T-helper 2 cell treated with Interferon-gamma antibody and Interleukin-4, amounts not matched to agents 5 μg/mL and 100 μg/mL, for 36 hours (primary cell): ENCODE measurements around the gene NSD2.

Experiments
- DNase-seq: peaks from one replicate; pipeline ENCODE4 v3.0.0; 2021; ENCODE audit warnings: low spot score
- H3K27ac Mint-ChIP-seq: one replicate; pipeline ENCODE4 v1.8.0; 2021; ENCODE audit warnings: mild to moderate bottlenecking, mixed read lengths
- H3K27me3 Mint-ChIP-seq: one replicate; pipeline ENCODE4 v1.8.0; 2021; ENCODE audit warnings: low read depth, mixed read lengths
- H3K36me3 Mint-ChIP-seq: one replicate; pipeline ENCODE4 v1.8.0; 2021; ENCODE audit warnings: low read depth, mixed read lengths
- H3K4me1 Mint-ChIP-seq: one replicate; pipeline ENCODE4 v1.8.0; 2021; ENCODE audit warnings: low read depth, mixed read lengths
- H3K4me3 Mint-ChIP-seq: one replicate; pipeline ENCODE4 v1.8.0; 2022; ENCODE audit warnings: mild to moderate bottlenecking, moderate library complexity, mixed read lengths
- H3K9me3 Mint-ChIP-seq: one replicate; pipeline ENCODE4 v1.8.0; 2021; ENCODE audit warnings: mixed read lengths

NSD2 gene

DNA sequence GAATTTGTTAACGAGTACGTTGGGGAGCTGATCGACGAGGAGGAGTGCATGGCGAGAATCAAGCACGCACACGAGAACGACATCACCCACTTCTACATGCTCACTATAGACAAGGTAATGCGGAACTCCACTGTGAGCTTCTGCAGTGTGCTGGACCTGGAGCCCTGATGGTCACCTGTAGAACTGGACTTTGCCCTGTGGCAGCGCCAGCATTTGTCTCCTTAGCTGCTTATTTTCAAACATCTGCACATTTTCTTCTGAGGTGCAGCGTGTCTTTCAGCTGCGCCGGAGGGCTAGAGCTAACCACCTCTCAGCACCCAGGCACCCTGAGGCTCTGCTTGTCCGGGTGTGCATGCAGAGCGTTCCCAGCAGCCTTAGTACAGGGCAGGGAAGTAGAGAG is 89.8 kb downstream of the NSD2 start:
- DNase-seq, result no peak
- H3K36me3 Mint-ChIP-seq, result peaks cover 87% of the 10 kb centered on the region
- peaks cover 4% of the 10 kb centered on the region for H3K4me1 Mint-ChIP-seq
- H3K4me3 Mint-ChIP-seq, result no peak overlapping the region
- no peak overlapping the region for H3K27ac Mint-ChIP-seq
- no peaks in the 10 kb centered on the region for H3K27me3 Mint-ChIP-seq
- no peaks in the 10 kb centered on the region for H3K9me3 Mint-ChIP-seq

DNA sequence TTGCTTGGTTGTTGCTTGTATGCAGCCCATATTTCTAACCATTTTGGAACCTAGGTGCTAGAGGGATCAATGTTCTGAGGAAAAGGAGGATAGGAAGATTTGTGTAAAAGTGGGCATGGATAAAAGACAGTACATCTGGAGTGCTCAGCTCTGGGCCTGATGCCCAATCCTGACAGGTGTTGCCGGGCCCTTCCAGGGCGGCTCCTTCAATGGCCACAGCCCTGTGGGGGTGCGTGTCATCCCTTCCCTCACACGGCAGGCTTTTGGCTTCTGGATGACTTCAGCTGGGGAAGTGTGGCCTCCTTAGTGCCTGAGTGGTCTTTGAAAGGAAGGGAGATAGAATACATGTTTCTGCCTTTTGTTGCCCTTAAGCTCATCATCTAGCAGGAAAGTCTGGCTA is 90.4 kb downstream of the NSD2 start:
- Mint-ChIP-seq H3K4me3 (no peak overlapping the region), H3K36me3 (peaks cover 86% of the 10 kb centered on the region), H3K4me1 (peaks cover 4% of the 10 kb centered on the region), H3K27me3 (no peaks in the 10 kb centered on the region), H3K27ac (no peak overlapping the region), H3K9me3 (no peaks in the 10 kb centered on the region)
- DNase-seq, result no peak

DNA sequence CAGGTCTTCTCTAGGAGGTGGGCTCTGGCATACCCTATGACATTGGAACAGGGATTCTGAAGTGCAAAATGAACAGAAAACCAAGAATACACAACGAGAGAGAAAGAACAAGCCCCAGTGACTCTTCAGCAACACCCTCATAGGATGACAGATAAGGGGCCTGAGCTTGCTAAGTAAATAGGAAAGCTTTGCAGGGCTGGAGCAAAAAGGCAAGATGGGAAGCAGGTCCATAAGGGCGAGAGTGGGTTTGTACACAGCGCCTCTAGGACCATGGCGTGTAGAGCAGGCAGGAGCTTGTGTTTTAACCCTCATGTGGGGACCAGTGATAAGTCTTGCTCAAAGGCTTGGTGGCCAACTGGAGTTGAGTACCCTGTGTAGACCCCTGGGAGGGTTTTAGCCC is 91.8 kb downstream of the NSD2 start:
- peaks cover 4% of the 10 kb centered on the region for H3K4me1 Mint-ChIP-seq
- no peaks in the 10 kb centered on the region for H3K9me3 Mint-ChIP-seq
- H3K4me3 Mint-ChIP-seq, result no peak overlapping the region
- H3K36me3 Mint-ChIP-seq, result peaks cover 85% of the 10 kb centered on the region
- H3K27me3 Mint-ChIP-seq, result no peaks in the 10 kb centered on the region
- no peak for DNase-seq
- peak overlapping the region; percentile 66 for H3K27ac Mint-ChIP-seq

DNA sequence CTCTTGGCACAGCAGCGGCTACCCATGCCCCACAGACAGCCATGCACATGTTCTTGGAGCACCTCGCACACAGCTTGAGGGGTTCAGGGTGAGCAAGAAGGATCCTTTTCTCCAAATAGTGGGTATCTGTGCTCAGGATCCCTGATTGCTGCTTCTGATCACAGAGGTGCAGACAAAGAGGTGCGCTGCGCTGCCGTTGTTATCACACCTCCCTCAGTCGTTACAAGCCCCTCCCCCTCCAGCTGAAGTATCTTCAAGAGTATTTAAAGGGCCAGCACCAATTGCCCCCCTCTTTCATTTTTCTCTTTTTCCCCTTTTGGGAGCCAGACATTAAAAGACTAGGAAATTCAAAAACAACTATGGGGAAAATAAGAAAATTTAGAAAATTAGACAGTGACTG is 93.2 kb downstream of the NSD2 start:
- no peak overlapping the region for H3K27ac Mint-ChIP-seq
- H3K27me3 Mint-ChIP-seq, result no peaks in the 10 kb centered on the region
- no peak for DNase-seq
- H3K36me3 Mint-ChIP-seq, result peaks cover 82% of the 10 kb centered on the region
- peaks cover 4% of the 10 kb centered on the region for H3K4me1 Mint-ChIP-seq
- H3K9me3 Mint-ChIP-seq, result no peaks in the 10 kb centered on the region
- no peak overlapping the region for H3K4me3 Mint-ChIP-seq

DNA sequence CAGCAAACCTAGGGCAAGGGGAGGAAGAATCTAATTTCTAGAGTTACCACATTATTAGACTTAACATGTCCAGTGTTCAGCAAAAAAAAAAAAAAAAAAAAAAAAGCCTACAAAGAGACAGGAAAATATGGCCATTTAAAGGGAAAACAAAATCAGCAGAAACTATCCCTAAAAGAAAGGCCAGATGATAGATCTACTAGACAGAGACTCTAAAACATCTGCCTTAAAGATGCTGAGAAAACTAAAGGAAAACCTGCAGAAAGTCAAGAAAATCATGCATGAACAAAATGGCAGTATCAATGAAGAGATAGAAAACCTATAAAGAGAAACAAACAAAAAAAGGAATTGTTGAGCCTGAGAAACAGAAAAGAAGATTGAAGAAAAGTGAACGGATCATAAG is 93.8 kb downstream of the NSD2 start:
- Mint-ChIP-seq H3K36me3 (peaks cover 83% of the 10 kb centered on the region), H3K27me3 (no peaks in the 10 kb centered on the region), H3K4me3 (no peak overlapping the region), H3K4me1 (peaks cover 4% of the 10 kb centered on the region), H3K9me3 (no peaks in the 10 kb centered on the region), H3K27ac (peak overlapping the region; percentile 41)
- no peak for DNase-seq

DNA sequence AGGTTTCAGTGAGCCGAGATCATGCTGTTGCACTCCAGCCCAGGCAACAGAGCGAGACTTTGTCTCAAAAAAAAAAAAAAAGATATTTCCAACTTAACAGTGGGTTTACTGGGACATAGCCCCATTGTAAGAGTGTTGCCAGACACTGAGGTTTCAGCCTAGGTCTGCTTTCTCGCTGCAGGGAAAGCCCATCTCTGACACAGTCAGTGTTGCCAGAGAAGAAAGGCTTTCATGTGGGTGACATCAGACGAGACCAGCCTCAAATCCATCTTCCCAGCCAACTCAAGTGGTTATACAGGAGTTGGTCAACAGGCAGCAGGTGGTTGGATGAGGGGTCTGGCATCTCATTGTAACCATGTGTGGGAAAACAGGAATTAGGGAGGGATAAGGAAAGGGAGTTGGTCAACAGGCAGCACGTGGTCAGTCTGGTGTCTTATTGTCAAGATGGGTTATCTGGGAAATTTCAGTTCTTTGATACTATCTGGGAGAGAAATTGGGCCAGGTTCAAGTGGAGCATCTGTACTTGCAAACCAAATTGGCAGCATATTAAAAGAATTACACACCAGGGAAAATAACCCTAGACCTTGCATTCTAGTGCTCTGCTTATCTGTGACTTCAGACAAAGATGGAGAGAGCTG is 96.4 kb downstream of the NSD2 start:
- no peaks in the 10 kb centered on the region for H3K27me3 Mint-ChIP-seq
- H3K4me1 Mint-ChIP-seq, result peaks cover 4% of the 10 kb centered on the region
- H3K9me3 Mint-ChIP-seq, result no peaks in the 10 kb centered on the region
- H3K4me3 Mint-ChIP-seq, result no peak overlapping the region
- peaks cover 78% of the 10 kb centered on the region for H3K36me3 Mint-ChIP-seq
- no peak for DNase-seq
- H3K27ac Mint-ChIP-seq, result no peak overlapping the region

DNA sequence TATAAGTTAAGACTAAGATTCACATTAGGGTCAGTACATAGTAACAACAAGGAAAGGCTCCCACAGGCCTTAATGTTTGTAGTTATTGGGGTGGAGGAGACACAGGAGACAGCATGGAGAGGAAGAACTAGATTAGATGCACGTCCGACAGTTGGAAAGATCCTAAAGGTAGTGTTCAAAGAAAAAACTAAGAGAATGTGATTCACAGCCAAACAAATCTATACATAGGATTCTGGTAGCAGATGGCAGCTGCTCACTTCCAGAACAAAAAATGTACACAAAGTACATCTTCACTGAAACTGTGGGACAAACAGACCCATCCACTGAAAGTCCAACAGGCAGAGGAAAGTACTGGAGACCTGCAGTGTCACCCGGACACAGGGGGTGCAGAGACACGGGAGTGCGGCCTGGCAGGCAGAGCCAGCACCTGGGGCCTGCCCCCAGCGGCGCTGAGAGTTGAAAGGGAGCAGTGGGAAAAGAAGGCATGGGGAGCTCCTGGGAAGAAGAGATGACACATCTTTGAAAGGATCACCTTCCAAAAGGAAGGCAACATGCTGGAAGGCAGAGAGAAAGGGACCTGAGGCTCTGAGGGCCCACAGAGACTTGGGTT is 97.6 kb downstream of the NSD2 start:
- Mint-ChIP-seq H3K9me3 (no peaks in the 10 kb centered on the region), H3K4me1 (peaks cover 4% of the 10 kb centered on the region), H3K27ac (peak overlapping the region; percentile 38), H3K27me3 (no peaks in the 10 kb centered on the region), H3K4me3 (no peak overlapping the region), H3K36me3 (peaks cover 74% of the 10 kb centered on the region)
- no peak for DNase-seq

DNA sequence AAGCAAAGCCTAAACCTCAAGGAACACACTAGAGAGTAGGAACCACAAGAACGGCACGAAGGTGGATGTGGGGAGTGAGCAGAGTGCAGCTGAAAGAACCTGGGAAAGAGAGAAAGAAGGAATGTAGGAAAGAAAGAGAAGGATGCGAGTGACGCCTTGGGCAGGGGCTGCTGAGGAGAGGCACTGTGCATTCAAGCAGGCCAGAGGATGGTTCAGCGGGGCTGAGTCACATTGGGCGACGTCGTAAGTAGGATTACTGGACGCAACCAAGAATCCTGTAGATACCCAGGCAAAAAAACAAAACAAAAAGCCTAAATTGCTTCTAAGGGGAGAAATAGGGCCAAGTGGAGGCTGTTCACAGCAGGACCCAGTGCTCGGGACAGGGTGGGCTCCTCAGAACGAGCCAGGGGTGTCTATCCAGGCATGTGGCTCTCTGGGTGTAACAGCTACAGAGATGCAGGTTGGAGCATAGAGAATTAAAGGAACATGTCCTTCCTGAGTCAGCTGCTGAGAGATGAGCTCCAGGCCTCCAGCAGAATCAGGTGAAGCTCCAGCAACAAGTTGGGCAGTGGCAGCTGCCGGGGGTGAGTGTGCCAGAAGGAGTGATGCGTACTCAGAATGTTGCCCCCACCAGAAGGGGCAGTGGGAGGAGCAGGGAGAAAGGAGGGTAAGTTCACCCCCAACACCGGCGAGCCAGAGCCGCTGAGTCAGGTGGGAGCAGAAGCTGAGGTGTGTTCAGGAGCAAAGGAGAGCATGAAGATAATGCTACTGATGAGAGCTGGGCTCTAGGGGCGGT is 98.9 kb downstream of the NSD2 start:
- Mint-ChIP-seq H3K27me3 (no peaks in the 10 kb centered on the region), H3K4me1 (peaks cover 1% of the 10 kb centered on the region), H3K36me3 (peaks cover 74% of the 10 kb centered on the region), H3K27ac (no peak overlapping the region), H3K4me3 (no peak overlapping the region), H3K9me3 (no peaks in the 10 kb centered on the region)
- DNase-seq, result no peak

DNA sequence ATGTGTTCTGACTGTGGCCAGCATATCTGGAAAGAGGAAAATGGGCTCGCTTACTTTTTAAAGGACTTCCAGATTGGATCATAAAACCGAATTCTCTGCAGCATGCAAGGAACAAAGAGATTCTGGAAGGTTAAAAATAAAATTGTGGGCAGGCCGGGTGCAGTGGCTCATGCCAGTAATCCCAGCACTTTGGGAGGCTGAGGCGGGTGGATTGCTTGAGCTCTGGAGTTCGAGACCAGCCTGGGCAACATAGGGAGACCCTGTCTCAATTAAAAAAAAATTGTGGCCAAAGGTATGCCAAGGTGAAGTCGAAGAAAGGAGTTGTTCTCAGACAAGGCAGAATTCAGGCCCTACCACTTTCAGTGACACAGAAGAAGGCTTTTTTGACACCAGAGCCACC is 99.7 kb downstream of the NSD2 start:
- Mint-ChIP-seq H3K4me3 (no peak overlapping the region), H3K27ac (no peak overlapping the region), H3K36me3 (peaks cover 74% of the 10 kb centered on the region), H3K4me1 (no peaks in the 10 kb centered on the region), H3K9me3 (no peaks in the 10 kb centered on the region), H3K27me3 (no peaks in the 10 kb centered on the region)
- no peak for DNase-seq

DNA sequence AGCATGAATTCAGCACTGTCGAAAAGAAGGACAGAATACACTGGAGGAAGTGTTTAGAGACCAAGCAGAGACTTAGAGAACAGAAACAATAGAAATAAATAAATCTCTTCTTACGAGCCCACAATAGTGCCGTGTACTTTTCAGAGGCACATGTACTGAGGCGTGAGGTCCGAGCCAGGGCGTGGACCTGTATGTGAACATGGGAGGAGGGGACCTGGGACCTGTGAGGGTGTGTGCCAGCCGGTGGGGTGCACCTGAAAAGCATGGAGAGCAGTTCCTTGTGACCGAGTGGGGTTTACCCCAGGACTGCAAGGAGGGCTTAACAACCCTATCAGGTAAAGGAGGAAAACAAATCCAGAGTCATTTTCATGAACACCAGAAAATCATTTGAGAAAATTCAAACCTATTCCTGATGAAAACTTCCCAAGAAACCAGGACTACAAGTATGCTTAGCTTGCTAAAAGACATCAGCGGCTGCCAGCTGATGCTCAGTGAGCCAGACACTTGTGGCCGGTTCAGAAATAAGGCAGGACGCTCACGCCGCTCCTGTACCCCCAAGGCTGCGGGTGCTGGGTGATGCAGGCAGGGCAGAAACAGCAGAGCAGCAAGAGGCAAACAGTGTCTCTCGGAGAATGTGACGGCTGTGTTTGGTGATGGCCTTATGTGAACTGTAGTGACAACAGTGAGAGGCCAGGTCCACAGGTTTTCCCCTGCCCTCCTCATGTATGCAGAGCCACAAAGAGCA is 100.4 kb downstream of the NSD2 start:
- Mint-ChIP-seq H3K27me3 (no peaks in the 10 kb centered on the region), H3K4me3 (no peak overlapping the region), H3K36me3 (peaks cover 77% of the 10 kb centered on the region), H3K27ac (no peak overlapping the region), H3K9me3 (no peaks in the 10 kb centered on the region), H3K4me1 (no peaks in the 10 kb centered on the region)
- no peak for DNase-seq

DNA sequence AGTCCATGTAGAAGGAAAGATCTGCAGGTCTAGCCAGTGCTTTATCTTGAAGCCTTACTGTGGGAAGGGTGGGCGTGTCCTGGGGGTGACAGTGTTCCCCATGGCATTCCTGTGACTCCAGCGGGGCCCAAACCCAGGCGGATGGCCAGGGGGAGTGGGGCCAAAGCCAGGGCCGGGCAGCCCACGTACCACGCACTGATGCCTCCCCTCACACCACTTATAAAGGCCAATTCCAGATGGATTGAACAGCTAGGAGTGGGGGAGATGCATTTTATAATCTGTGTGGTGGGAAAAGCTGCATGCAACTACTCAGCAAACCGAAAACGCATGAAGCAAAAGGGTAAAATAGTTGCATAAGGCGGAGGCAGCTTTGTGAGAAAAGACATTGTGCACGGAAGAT is 101.2 kb downstream of the NSD2 start:
- Mint-ChIP-seq H3K36me3 (peaks cover 78% of the 10 kb centered on the region), H3K9me3 (no peaks in the 10 kb centered on the region), H3K27ac (no peak overlapping the region), H3K4me3 (no peak overlapping the region), H3K4me1 (no peaks in the 10 kb centered on the region), H3K27me3 (no peaks in the 10 kb centered on the region)
- no peak for DNase-seq

DNA sequence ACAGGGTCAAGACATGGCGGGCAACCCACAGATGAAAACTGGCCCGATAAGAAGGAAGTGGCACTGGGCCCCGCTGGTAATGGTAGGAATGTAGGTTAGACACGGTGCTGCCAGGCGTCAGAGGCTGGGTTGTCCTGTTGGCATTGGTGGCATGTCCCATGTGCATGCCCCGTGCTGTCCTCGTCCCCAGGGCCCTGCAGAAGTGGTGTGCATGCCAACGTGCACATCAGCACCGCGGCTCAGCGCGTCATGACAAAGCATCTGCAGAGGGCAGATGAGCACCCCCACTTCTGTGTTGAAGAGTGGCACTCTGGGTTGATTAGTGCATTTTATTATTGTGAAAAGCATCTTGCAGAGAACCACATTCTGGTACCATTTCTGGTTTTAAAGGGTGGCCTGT is 102.0 kb downstream of the NSD2 start:
- DNase-seq, result no peak
- Mint-ChIP-seq H3K9me3 (no peaks in the 10 kb centered on the region), H3K27ac (no peak overlapping the region), H3K4me3 (no peak overlapping the region), H3K36me3 (peaks cover 70% of the 10 kb centered on the region), H3K4me1 (no peaks in the 10 kb centered on the region), H3K27me3 (no peaks in the 10 kb centered on the region)

DNA sequence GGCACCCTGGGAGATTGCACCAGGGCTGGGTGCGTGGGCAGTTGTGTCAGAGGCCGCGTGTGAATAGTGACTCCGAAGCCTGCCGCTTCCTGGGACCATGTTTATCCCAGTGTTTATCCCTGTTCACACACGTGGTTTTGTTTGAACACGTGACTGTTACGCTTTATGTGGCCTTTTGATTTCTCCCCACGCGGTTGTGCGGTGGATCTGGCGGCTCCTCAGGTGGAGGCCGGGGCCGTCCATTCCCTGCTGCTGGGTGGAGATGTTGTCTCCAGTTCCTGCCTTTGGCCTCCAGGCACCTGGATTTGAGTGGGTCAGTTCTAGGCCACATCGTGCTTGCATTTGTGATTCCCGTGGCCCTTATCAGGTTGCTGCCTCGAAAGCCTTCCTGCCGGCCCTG is 102.5 kb downstream of the NSD2 start:
- H3K27ac Mint-ChIP-seq, result no peak overlapping the region
- DNase-seq, result no peak
- no peaks in the 10 kb centered on the region for H3K9me3 Mint-ChIP-seq
- no peak overlapping the region for H3K4me3 Mint-ChIP-seq
- peaks cover 66% of the 10 kb centered on the region for H3K36me3 Mint-ChIP-seq
- no peaks in the 10 kb centered on the region for H3K4me1 Mint-ChIP-seq
- H3K27me3 Mint-ChIP-seq, result no peaks in the 10 kb centered on the region

DNA sequence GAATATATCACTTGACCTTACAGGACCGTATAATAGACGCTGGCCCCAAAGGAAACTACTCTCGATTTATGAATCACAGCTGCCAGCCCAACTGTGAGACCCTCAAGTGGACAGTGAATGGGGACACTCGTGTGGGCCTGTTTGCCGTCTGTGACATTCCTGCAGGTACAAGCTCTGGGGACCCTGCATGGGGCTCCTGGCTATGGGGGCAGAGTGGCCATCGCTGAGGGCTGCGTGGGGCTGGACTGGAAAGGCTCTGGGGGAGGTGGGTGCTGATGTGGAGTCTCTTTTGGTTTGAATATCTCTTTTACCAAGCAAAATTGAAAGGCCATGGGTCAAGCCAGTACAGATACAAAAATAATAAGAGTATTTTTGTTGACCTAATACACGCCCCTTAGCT is 103.6 kb downstream of the NSD2 start:
- peaks cover 68% of the 10 kb centered on the region for H3K36me3 Mint-ChIP-seq
- no peak overlapping the region for H3K4me3 Mint-ChIP-seq
- no peak overlapping the region for H3K27ac Mint-ChIP-seq
- no peak for DNase-seq
- no peaks in the 10 kb centered on the region for H3K9me3 Mint-ChIP-seq
- H3K27me3 Mint-ChIP-seq, result no peaks in the 10 kb centered on the region
- H3K4me1 Mint-ChIP-seq, result no peaks in the 10 kb centered on the region
